ENCODE data around the gene FGF9.
A peak's percentile ranks its signal among the peaks of the same experiment; 100 is the strongest.

GRCh38 chr13:21638319-21639282 lies 32.3 kb upstream of the FGF9 start:
- TF ChIP-seq, protein P1, sequence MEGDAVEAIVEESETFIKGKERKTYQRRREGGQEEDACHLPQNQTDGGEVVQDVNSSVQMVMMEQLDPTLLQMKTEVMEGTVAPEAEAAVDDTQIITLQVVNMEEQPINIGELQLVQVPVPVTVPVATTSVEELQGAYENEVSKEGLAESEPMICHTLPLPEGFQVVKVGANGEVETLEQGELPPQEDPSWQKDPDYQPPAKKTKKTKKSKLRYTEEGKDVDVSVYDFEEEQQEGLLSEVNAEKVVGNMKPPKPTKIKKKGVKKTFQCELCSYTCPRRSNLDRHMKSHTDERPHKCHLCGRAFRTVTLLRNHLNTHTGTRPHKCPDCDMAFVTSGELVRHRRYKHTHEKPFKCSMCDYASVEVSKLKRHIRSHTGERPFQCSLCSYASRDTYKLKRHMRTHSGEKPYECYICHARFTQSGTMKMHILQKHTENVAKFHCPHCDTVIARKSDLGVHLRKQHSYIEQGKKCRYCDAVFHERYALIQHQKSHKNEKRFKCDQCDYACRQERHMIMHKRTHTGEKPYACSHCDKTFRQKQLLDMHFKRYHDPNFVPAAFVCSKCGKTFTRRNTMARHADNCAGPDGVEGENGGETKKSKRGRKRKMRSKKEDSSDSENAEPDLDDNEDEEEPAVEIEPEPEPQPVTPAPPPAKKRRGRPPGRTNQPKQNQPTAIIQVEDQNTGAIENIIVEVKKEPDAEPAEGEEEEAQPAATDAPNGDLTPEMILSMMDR (IDR thresholded peaks at IDR 0.05) = peak; percentile 59 to 68
- no peak for TF ChIP-seq POLR2AphosphoS5 (IDR thresholded peaks at IDR 0.05)
- TF ChIP-seq POLR2A (IDR thresholded peaks at IDR 0.05) = no peak

Data from suprapubic skin (tissue), 4 donors.